Naive thymus-derived CD4-positive, alpha-beta T cell (primary cell): ENCODE results near the gene LY6G6F. TPM values are rescaled to one million over a fixed set of nuclear protein-coding genes. Genes with fewer than 3 reads are reported as not detected.

Experiments used
- ATAC-seq: fragments of 150-1000 bp; cut with Tn5 transposase; 2 replicates; pipeline ENCODE4 v1.10.0; 2021; ENCODE audit warnings: mild to moderate bottlenecking, moderate library complexity
- CTCF ChIA-PET: fragments of 350-600 bp; sonication (Branson Sonifier 250); formaldehyde crosslinking; loops from one replicate; lab custom pipeline; 2021; ENCODE audit warnings: antibody characterized with exemption; lab: Charles Lee
- POLR2A ChIA-PET: fragments of 350-600 bp; sonication (Branson Sonifier 250); formaldehyde crosslinking; loops from one replicate; lab custom pipeline; 2021; ENCODE audit warnings: antibody characterized with exemption, inconsistent platforms; lab: Charles Lee
- DNase-seq, 9 donors: peaks; one replicate each; pipeline versions ENCODE4 v3.0.0 to v3.0.0-alpha.2; 2020 to 2022; ENCODE audit warnings: mixed read lengths in 1 of 9
- H3K27ac ChIP-seq: one replicate; pipeline ENCODE4 v1.7.0; 2013; ENCODE audit warnings: mild to moderate bottlenecking, low read depth, low read length, moderate library complexity
- H3K27me3 ChIP-seq, 2 donors: one replicate each; pipeline ENCODE4 v1.7.0; 2013; ENCODE audit warnings: low read length in 2 of 2, mild to moderate bottlenecking in 2 of 2, moderate library complexity in 2 of 2; ENCODE audit not compliant: control insufficient read depth in 2 of 2, insufficient read depth in 2 of 2
- H3K36me3 ChIP-seq, 3 experiments: 1 replicate in 2 of 3; 2 replicates in 1 of 3; pipeline ENCODE4 v1.7.0; 2013; ENCODE audit warnings: low read length in 3 of 3, mild to moderate bottlenecking in 3 of 3, moderate library complexity in 1 of 3; ENCODE audit not compliant: insufficient read depth in 3 of 3, control insufficient read depth in 2 of 3
- H3K4me1 ChIP-seq, 2 donors: one replicate each; pipeline ENCODE4 v1.7.0; 2013; ENCODE audit warnings: low read length in 2 of 2, mild to moderate bottlenecking in 2 of 2, moderate library complexity in 1 of 2; ENCODE audit not compliant: control insufficient read depth in 2 of 2, insufficient read depth in 2 of 2
- H3K4me3 ChIP-seq: 2 replicates; pipeline ENCODE4 v1.7.0; 2013; ENCODE audit warnings: mild to moderate bottlenecking, low read length
- H3K9me3 ChIP-seq, 3 experiments: 1 replicate in 2 of 3; 2 replicates in 1 of 3; pipeline ENCODE4 v1.7.0; 2013; ENCODE audit warnings: low read length in 3 of 3; ENCODE audit not compliant: control insufficient read depth in 2 of 3
- H3K27ac Mint-ChIP-seq, 9 donors: one replicate each; pipeline ENCODE4 v1.8.0; 2020 to 2022; ENCODE audit warnings: mixed read lengths in 9 of 9, mild to moderate bottlenecking in 8 of 9, moderate library complexity in 5 of 9, inconsistent platforms in 2 of 9
- H3K27me3 Mint-ChIP-seq, 5 donors: one replicate each; pipeline ENCODE4 v1.8.0; 2021 to 2022; ENCODE audit warnings: mixed read lengths in 5 of 5, mild to moderate bottlenecking in 1 of 5
- H3K36me3 Mint-ChIP-seq, 5 donors: one replicate each; pipeline ENCODE4 v1.8.0; 2020 to 2022; ENCODE audit warnings: mixed read lengths in 5 of 5, mild to moderate bottlenecking in 3 of 5, inconsistent platforms in 1 of 5
- H3K4me1 Mint-ChIP-seq, 7 donors: one replicate each; pipeline ENCODE4 v1.8.0; 2020 to 2022; ENCODE audit warnings: mixed read lengths in 7 of 7, mild to moderate bottlenecking in 3 of 7, inconsistent platforms in 1 of 7
- H3K4me3 Mint-ChIP-seq, 10 donors: one replicate each; pipeline ENCODE4 v1.8.0; 2020 to 2022; ENCODE audit warnings: mild to moderate bottlenecking in 10 of 10, mixed read lengths in 10 of 10, moderate library complexity in 6 of 10, inconsistent platforms in 2 of 10
- H3K9me3 Mint-ChIP-seq, 11 donors: one replicate each; pipeline ENCODE4 v1.8.0; 2020 to 2022; ENCODE audit warnings: mixed read lengths in 11 of 11, mild to moderate bottlenecking in 4 of 11, inconsistent platforms in 1 of 11, moderate library complexity in 1 of 11
- intact Hi-C, 2 donors: fragments of 100-400 bp; cut with micrococcal nuclease; formaldehyde crosslinking; loops; one replicate each; pipeline ENCODE4 v1.15.1; 2023
- polyA plus RNA-seq, 2 donors: library from polyadenylated mRNA; unstranded; fragments of 300-500 nt; fragmentation: Illumina TruSeq; gene quantifications; one replicate each; pipeline ENCODE4 v1.2.3, GENCODE V29; 2021
- total RNA-seq, 6 experiments: library from RNA in 5 of 6; stranded (reverse) in 5 of 6; gene quantifications; 1 replicate in 5 of 6; 2 replicates in 1 of 6; pipeline ENCODE4 v1.2.3 and lab custom pipeline; 2021 to 2026

The LY6G6F gene
- total and polyA plus RNA-seq, 7 experiments from 2014 or later: 0.56 TPM; not detected in 6

GRCh38 chr6:31730631-31731086 lies 24.0 kb downstream of the LY6G6F start:
- POLR2A ChIA-PET: interaction anchor here (0.9 to 4.6 kb wide), 7 partner anchors 10 to 133 kb away, joined by 3 to 33 read pairs (median 3); partner anchors contain the start of genes HSPA1A, HSPA1B and HSPA1L
- Histone ChIP-seq H3K4me3 (no peak overlapping the region), H3K27me3 (no peaks in the 10 kb centered on the region), H3K9me3 (no peaks in the 10 kb centered on the region), H3K36me3 (peaks cover 5 to 25% (median 13%) of the 10 kb centered on the region in 3 experiments), H3K27ac (peak overlapping the region; percentile 65), H3K4me1 (peaks cover 21 to 24% of the 10 kb centered on the region in 2 donors)
- CTCF ChIA-PET: interaction anchor here (0.7 to 4.2 kb wide), 12 partner anchors 8 to 116 kb away, joined by 3 to 30 read pairs (median 6); partner anchors contain the start of genes HSPA1B, LSM2, MSH5 and VARS1
- intact Hi-C loops: loop anchor here (1.0 to 10.0 kb wide), 4 partner anchors 8 to 1474 kb away; partner anchors contain the start of genes DXO (in 1 of the 2), HSD17B8 (in 1 of the 2), RING1 (in 1 of the 2) and RXRB (in 1 of the 2)
- no peak for DNase-seq
- Mint-ChIP-seq H3K9me3 (peaks cover 0 to 3% (median 0%) of the 10 kb centered on the region in 11 donors), H3K36me3 (peaks cover 4 to 50% (median 8%) of the 10 kb centered on the region in 5 donors), H3K4me1 (peaks cover 16 to 73% (median 62%) of the 10 kb centered on the region in 7 donors), H3K27me3 (no peaks in the 10 kb centered on the region), H3K4me3 (peak overlapping the region; percentile 83 to 100 (median 97)), H3K27ac (peak overlapping the region in 8 of 9 donors; percentile 30 to 90 (median 74))
- ATAC-seq: no peak

GRCh38 chr6:31732029-31732428 lies 25.4 kb downstream of the LY6G6F start:
- Histone ChIP-seq H3K9me3 (no peaks in the 10 kb centered on the region), H3K4me1 (peaks cover 28 to 29% of the 10 kb centered on the region in 2 donors), H3K27ac (no peak overlapping the region), H3K4me3 (no peak overlapping the region), H3K27me3 (no peaks in the 10 kb centered on the region), H3K36me3 (peaks cover 5 to 25% (median 13%) of the 10 kb centered on the region in 3 experiments)
- H3K4me3 Mint-ChIP-seq: peak overlapping the region in 2 of 10 donors; percentile 4 to 25
- intact Hi-C loops: loop anchor here (10.0 kb wide), 2 partner anchors 243 to 1473 kb away; partner anchors contain the start of genes DXO (in 1 of the 2), HSD17B8 (in 1 of the 2), RING1 (in 1 of the 2) and RXRB (in 1 of the 2)
- ATAC-seq: no peak
- peaks cover 0 to 3% (median 0%) of the 10 kb centered on the region in 11 donors for H3K9me3 Mint-ChIP-seq
- no peaks in the 10 kb centered on the region for H3K27me3 Mint-ChIP-seq
- ChIA-PET CTCF (interaction anchor here (0.7 to 1.0 kb wide), 2 partner anchors 28 to 51 kb away, joined by 3 read pairs; partner anchors contain the start of gene LY6G5C), POLR2A (interaction anchor here (0.7 to 4.6 kb wide), 6 partner anchors 27 to 99 kb away, joined by 3 to 33 read pairs (median 3); partner anchors contain the start of genes ABHD16A, HSPA1A and HSPA1L)
- H3K27ac Mint-ChIP-seq: peak overlapping the region in 4 of 9 donors; percentile 28 to 59 (median 41)
- peaks cover 0 to 51% (median 8%) of the 10 kb centered on the region in 5 donors for H3K36me3 Mint-ChIP-seq
- H3K4me1 Mint-ChIP-seq: peaks cover 6 to 72% (median 55%) of the 10 kb centered on the region in 7 donors
- DNase-seq: no peak

- peaks cover 21 to 75% (median 60%) of the 10 kb centered on the region in 7 donors for H3K4me1 Mint-ChIP-seq
- no peaks in the 10 kb centered on the region for H3K9me3 ChIP-seq
- H3K27ac Mint-ChIP-seq: peak overlapping the region in 6 of 9 donors; percentile 79 to 94 (median 89)
- H3K27ac ChIP-seq: peak overlapping the region; percentile 83
- H3K36me3 ChIP-seq: peaks cover 5 to 25% (median 13%) of the 10 kb centered on the region in 3 experiments
- CTCF ChIA-PET: interaction anchor here (1.4 kb wide), 1 partner anchor 8 kb away, joined by 3 read pairs; no protein-coding TSS in a partner anchor
- no peaks in the 10 kb centered on the region for H3K27me3 Mint-ChIP-seq
- ATAC-seq (no peak), DNase-seq (no peak)
- POLR2A ChIA-PET: no interaction called here
- intact Hi-C loops: loop anchor here (1.0 to 10.0 kb wide), 3 partner anchors 97 to 1471 kb away; partner anchors contain the start of genes DXO (in 1 of the 2), HSD17B8 (in 1 of the 2), RING1 (in 1 of the 2) and RXRB (in 1 of the 2)
- no peak overlapping the region for H3K4me3 ChIP-seq
- H3K36me3 Mint-ChIP-seq: peaks cover 0 to 45% (median 8%) of the 10 kb centered on the region in 5 donors
- no peaks in the 10 kb centered on the region for H3K27me3 ChIP-seq
- H3K4me1 ChIP-seq: peaks cover 33 to 45% of the 10 kb centered on the region in 2 donors
- peak overlapping the region in 9 of 10 donors; percentile 54 to 100 (median 96) for H3K4me3 Mint-ChIP-seq
- H3K9me3 Mint-ChIP-seq: peaks cover 0 to 3% (median 0%) of the 10 kb centered on the region in 11 donors
Observed at GRCh38 chr6:31733734-31734133, 27.1 kb downstream of the LY6G6F start.

GRCh38 chr6:31734247-31734820 lies 27.7 kb downstream of the LY6G6F start:
- intact Hi-C loops: loop anchor here (1.0 to 10.0 kb wide), 3 partner anchors 96 to 1470 kb away; partner anchors contain the start of genes DXO (in 1 of the 2), HSD17B8 (in 1 of the 2), RING1 (in 1 of the 2) and RXRB (in 1 of the 2)
- ATAC-seq (no peak), DNase-seq (no peak)
- H3K27me3 ChIP-seq: no peaks in the 10 kb centered on the region
- no peaks in the 10 kb centered on the region for H3K9me3 ChIP-seq
- H3K27ac Mint-ChIP-seq: peak overlapping the region; percentile 70 to 94 (median 90)
- no peaks in the 10 kb centered on the region for H3K27me3 Mint-ChIP-seq
- peak overlapping the region; percentile 94 for H3K4me3 ChIP-seq
- H3K36me3 ChIP-seq: peaks cover 5 to 25% (median 13%) of the 10 kb centered on the region in 3 experiments
- peaks cover 37 to 45% of the 10 kb centered on the region in 2 donors for H3K4me1 ChIP-seq
- ChIA-PET CTCF (interaction anchor here (1.0 to 1.4 kb wide), 2 partner anchors 9 to 96 kb away, joined by 3 read pairs; no protein-coding TSS in a partner anchor), POLR2A (interaction anchor here (0.5 to 2.0 kb wide), 5 partner anchors 62 to 414 kb away, joined by 3 to 8 read pairs (median 4); partner anchors contain the start of gene VARS1)
- H3K9me3 Mint-ChIP-seq: peaks cover 0 to 3% (median 0%) of the 10 kb centered on the region in 11 donors
- peaks cover 27 to 75% (median 62%) of the 10 kb centered on the region in 7 donors for H3K4me1 Mint-ChIP-seq
- H3K4me3 Mint-ChIP-seq: peak overlapping the region; percentile 86 to 100 (median 96)
- H3K27ac ChIP-seq: peak overlapping the region; percentile 83
- H3K36me3 Mint-ChIP-seq: peaks cover 0 to 44% (median 8%) of the 10 kb centered on the region in 5 donors

GRCh38 chr6:31734821-31735406 lies 28.2 kb downstream of the LY6G6F start:
- H3K4me3 ChIP-seq: peak overlapping the region; percentile 94
- ChIA-PET POLR2A (interaction anchor here (0.5 to 2.0 kb wide), 7 partner anchors 41 to 414 kb away, joined by 3 to 8 read pairs (median 3); partner anchors contain the start of gene VARS1), CTCF (interaction anchor here (0.8 to 1.3 kb wide), 3 partner anchors 8 to 95 kb away, joined by 3 to 4 read pairs (median 3); partner anchors contain the start of gene VWA7)
- H3K27ac ChIP-seq: peak overlapping the region; percentile 83
- DNase-seq: peak in 2 of 9 donors; percentile 50 to 63
- Mint-ChIP-seq H3K36me3 (peaks cover 0 to 44% (median 8%) of the 10 kb centered on the region in 5 donors), H3K4me1 (peaks cover 32 to 78% (median 65%) of the 10 kb centered on the region in 7 donors), H3K9me3 (peaks cover 0 to 4% (median 0%) of the 10 kb centered on the region in 11 donors), H3K27ac (peak overlapping the region; percentile 70 to 94 (median 90)), H3K27me3 (no peaks in the 10 kb centered on the region), H3K4me3 (peak overlapping the region; percentile 86 to 100 (median 96))
- intact Hi-C loops: loop anchor here (1.0 to 10.0 kb wide), 9 partner anchors 53 to 1470 kb away; partner anchors contain the start of genes AGPAT1 (in 1 of the 2), DXO (in 1 of the 2), HSD17B8 (in 1 of the 2) and LY6G5C (in 1 of the 2)
- H3K27me3 ChIP-seq: no peaks in the 10 kb centered on the region
- peaks cover 5 to 25% (median 13%) of the 10 kb centered on the region in 3 experiments for H3K36me3 ChIP-seq
- ATAC-seq: peak; percentile 54
- H3K9me3 ChIP-seq: no peaks in the 10 kb centered on the region
- peaks cover 41 to 48% of the 10 kb centered on the region in 2 donors for H3K4me1 ChIP-seq
